Measurements from ENCODE around the gene TXK.
"Not testable (repeated sequence)": the region's sequence is repeated elsewhere in the genome, so short reads cannot be mapped to it uniquely, and the experiment has no call there.

Gene TXK

GRCh38 chr4:48173056-48173991 is 39.3 kb upstream of the TXK start:
- no peak for TF ChIP-seq CTCF (IDR thresholded peaks at IDR 0.05; ENCODE audit: insufficient read depth, low read length, poor library complexity, severe bottlenecking)
- peaks cover 10% of the 10 kb centered on the region for H3K36me3 ChIP-seq (ENCODE audit: control insufficient read depth, insufficient read depth, low read length)
- H3K4me3 ChIP-seq (replicated peaks; ENCODE audit: low read depth, low read length): no peak overlapping the region
- H3K27me3 ChIP-seq (replicated peaks; ENCODE audit: control insufficient read depth, insufficient read depth, low read length): no peaks in the 10 kb centered on the region
- DNase-seq (ENCODE audit: extremely low read depth, insufficient read length): no peak

- no peak for DNase-seq (ENCODE audit: extremely low read depth, insufficient read length)
- no peak overlapping the region for H3K4me3 ChIP-seq (replicated peaks; ENCODE audit: low read depth, low read length)
- TF ChIP-seq CTCF (IDR thresholded peaks at IDR 0.05; ENCODE audit: insufficient read depth, low read length, poor library complexity, severe bottlenecking): no peak
- H3K27me3 ChIP-seq (replicated peaks; ENCODE audit: control insufficient read depth, insufficient read depth, low read length): no peaks in the 10 kb centered on the region
- peaks cover 10% of the 10 kb centered on the region for H3K36me3 ChIP-seq (ENCODE audit: control insufficient read depth, insufficient read depth, low read length)
These were observed 38.6 kb upstream of the TXK start for GRCh38 chr4:48172651-48173050.

- Histone ChIP-seq H3K27me3 (replicated peaks; ENCODE audit: control insufficient read depth, insufficient read depth, low read length) (no peaks in the 10 kb centered on the region), H3K36me3 (ENCODE audit: control insufficient read depth, insufficient read depth, low read length) (peaks cover 12% of the 10 kb centered on the region), H3K4me3 (replicated peaks; ENCODE audit: low read depth, low read length) (no peak overlapping the region)
- no peak for TF ChIP-seq CTCF (IDR thresholded peaks at IDR 0.05; ENCODE audit: insufficient read depth, low read length, poor library complexity, severe bottlenecking)
- DNase-seq (ENCODE audit: extremely low read depth, insufficient read length): no peak
These were observed 35.6 kb upstream of the TXK start for GRCh38 chr4:48169636-48170035.

GRCh38 chr4:48167538-48168263 is 33.7 kb upstream of the TXK start:
- no peak for DNase-seq (ENCODE audit: extremely low read depth, insufficient read length)
- H3K27me3 ChIP-seq (replicated peaks; ENCODE audit: control insufficient read depth, insufficient read depth, low read length): no peaks in the 10 kb centered on the region
- H3K4me3 ChIP-seq (replicated peaks; ENCODE audit: low read depth, low read length): no peak overlapping the region
- TF ChIP-seq CTCF (IDR thresholded peaks at IDR 0.05; ENCODE audit: insufficient read depth, low read length, poor library complexity, severe bottlenecking): no peak
- peaks cover 12% of the 10 kb centered on the region for H3K36me3 ChIP-seq (ENCODE audit: control insufficient read depth, insufficient read depth, low read length)

- DNase-seq (ENCODE audit: extremely low read depth, insufficient read length); H3K4me3 ChIP-seq (replicated peaks; ENCODE audit: low read depth, low read length); H3K27me3 ChIP-seq (replicated peaks; ENCODE audit: control insufficient read depth, insufficient read depth, low read length): not testable (repeated sequence)
- peaks cover 11% of the 10 kb centered on the region for H3K36me3 ChIP-seq (ENCODE audit: control insufficient read depth, insufficient read depth, low read length)
These were observed 30.5 kb upstream of the TXK start for GRCh38 chr4:48164561-48164960.

- H3K4me3 ChIP-seq (replicated peaks; ENCODE audit: low read depth, low read length): no peak overlapping the region
- no peak for DNase-seq (ENCODE audit: extremely low read depth, insufficient read length)
- no peak for TF ChIP-seq CTCF (IDR thresholded peaks at IDR 0.05; ENCODE audit: insufficient read depth, low read length, poor library complexity, severe bottlenecking)
- H3K36me3 ChIP-seq (ENCODE audit: control insufficient read depth, insufficient read depth, low read length): peaks cover 7% of the 10 kb centered on the region
- no peaks in the 10 kb centered on the region for H3K27me3 ChIP-seq (replicated peaks; ENCODE audit: control insufficient read depth, insufficient read depth, low read length)
These were observed 29.7 kb upstream of the TXK start for GRCh38 chr4:48163746-48164145.

Data from GM06990 (cell line).